Measurements from ENCODE around the gene PATZ1.
"Not testable (repeated sequence)": the region's sequence is repeated elsewhere in the genome, so short reads cannot be mapped to it uniquely, and the experiment has no call there.

Gene PATZ1

GRCh38 chr22:31346255-31346732, at the start of gene PATZ1:
Gene PATZ1 (minus strand): TSS chr22:31346346. CDS start chr22:31345602, 744 bp downstream.
- no peak for TF ChIP-seq CTCF (conservative IDR thresholded peaks at IDR 0.05; ENCODE audit: low read length)
- H3K4me3 ChIP-seq (ENCODE audit: low read length), result peak within 1 kb of the TSS; percentile 67
- DNase-seq (ENCODE audit: low read depth), result peak; percentile 71

DNA sequence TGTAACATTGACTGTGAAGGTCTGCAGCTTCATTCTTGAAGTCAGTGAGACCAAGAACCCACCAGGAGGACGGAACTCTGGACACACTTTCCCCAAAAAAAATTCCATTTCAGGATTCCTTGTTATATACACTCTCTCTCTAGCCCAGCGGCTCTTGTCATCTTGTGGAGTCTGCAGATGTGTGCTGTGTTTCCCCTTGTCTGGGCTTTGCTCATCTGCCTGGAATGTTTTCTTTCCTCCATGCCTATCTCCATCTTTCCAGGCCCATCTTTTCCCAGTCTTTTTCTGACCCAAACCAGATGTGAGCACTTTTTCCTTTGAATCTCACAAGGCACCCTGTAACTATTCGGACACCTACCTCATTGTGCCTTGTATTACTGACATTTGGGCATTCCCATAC, 48.2 kb upstream of the PATZ1 start:
- peak; percentile 59 for DNase-seq (ENCODE audit: low read depth)
- TF ChIP-seq CTCF (conservative IDR thresholded peaks at IDR 0.05; ENCODE audit: low read length), result no peak
- no peak overlapping the region for H3K4me3 ChIP-seq (ENCODE audit: low read length)

- TF ChIP-seq CTCF (conservative IDR thresholded peaks at IDR 0.05; ENCODE audit: low read length), result no peak
- DNase-seq (ENCODE audit: low read depth), result no peak
These were observed 47.7 kb upstream of the PATZ1 start for GRCh38 chr22:31393893-31394292.

GRCh38 chr22:31378651-31379050, 32.5 kb upstream of the PATZ1 start:
- DNase-seq (ENCODE audit: low read depth); H3K4me3 ChIP-seq (ENCODE audit: low read length): not testable (repeated sequence)

More at GRCh38 chr22:31393893-31394292, 47.7 kb upstream of the PATZ1 start:
- H3K4me3 ChIP-seq (ENCODE audit: low read length), result no peak overlapping the region

- no peak overlapping the region for H3K4me3 ChIP-seq (ENCODE audit: low read length)
- no peak for TF ChIP-seq CTCF (conservative IDR thresholded peaks at IDR 0.05; ENCODE audit: low read length)
These were observed 32.0 kb upstream of the PATZ1 start for GRCh38 chr22:31378123-31378522.

DNA sequence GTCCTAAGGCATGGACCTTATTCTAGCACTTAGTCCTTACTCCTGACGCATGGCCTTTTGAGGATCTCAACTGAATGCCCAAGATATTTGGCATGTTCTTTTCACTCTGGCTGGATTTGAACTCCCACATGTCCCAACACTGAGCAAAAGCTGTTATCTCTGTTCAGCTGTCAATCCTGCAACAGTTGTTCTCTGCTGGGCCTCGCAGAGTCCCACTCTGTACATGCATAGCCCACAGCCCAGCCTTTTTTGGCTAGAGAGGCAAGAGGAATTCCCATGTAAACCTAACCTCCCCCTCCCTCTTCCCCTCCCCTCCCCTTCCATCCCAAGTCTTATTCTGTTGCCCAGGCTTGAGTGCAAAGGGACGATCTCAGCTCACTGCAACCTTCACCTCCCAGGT, 31.5 kb upstream of the PATZ1 start:
- TF ChIP-seq CTCF (conservative IDR thresholded peaks at IDR 0.05; ENCODE audit: low read length), result no peak
- no peak overlapping the region for H3K4me3 ChIP-seq (ENCODE audit: low read length)
- no peak for DNase-seq (ENCODE audit: low read depth)

More at GRCh38 chr22:31378123-31378522, 32.0 kb upstream of the PATZ1 start:
- DNase-seq (ENCODE audit: low read depth), result peak; percentile 15

- TF ChIP-seq CTCF (conservative IDR thresholded peaks at IDR 0.05; ENCODE audit: low read length), result no peak
- DNase-seq (ENCODE audit: low read depth), result no peak
- H3K4me3 ChIP-seq (ENCODE audit: low read length), result no peak overlapping the region
These were observed 21.3 kb upstream of the PATZ1 start for GRCh38 chr22:31367426-31367825.
